Astrocyte of the hippocampus (primary cell): ENCODE results near the gene METRN.

Experiments used
- DNase-seq: peaks from one replicate; pipeline ENCODE4 v3.0.0; 2011; ENCODE audit warnings: low read depth, low spot score

The METRN gene

GRCh38 chr16:723695-724094 is 8.8 kb downstream of the METRN start:
- no peak for DNase-seq

GRCh38 chr16:724188-725040 is 9.5 kb downstream of the METRN start:
- DNase-seq = no peak

GRCh38 chr16:725041-725376 is 10.1 kb downstream of the METRN start:
- DNase-seq = no peak

- DNase-seq = no peak
These were observed 10.7 kb downstream of the METRN start for GRCh38 chr16:725463-726187.

- DNase-seq = no peak
These were observed 11.2 kb downstream of the METRN start for GRCh38 chr16:726188-726437.

- peak; percentile 70 for DNase-seq
These were observed 11.7 kb downstream of the METRN start, which contains the start of the genes CCDC78 and HAGHL for GRCh38 chr16:726438-727290. Gene CCDC78, minus strand, starts transcription at chr16:726443. Its CDS starts 76 bp downstream, at chr16:726367. Gene HAGHL, plus strand, starts transcription at chr16:727106. Its CDS starts 404 bp downstream, at chr16:727510.

GRCh38 chr16:727291-727977 is 12.5 kb downstream of the METRN start:
- no peak for DNase-seq

- DNase-seq = peak; percentile 90
These were observed 13.4 kb downstream of the METRN start for GRCh38 chr16:728131-728889.

- no peak for DNase-seq
These were observed 14.2 kb downstream of the METRN start for GRCh38 chr16:728890-729744.

- DNase-seq = no peak
These were observed 15.1 kb downstream of the METRN start for GRCh38 chr16:729768-730665.

- no peak for DNase-seq
These were observed 16.0 kb downstream of the METRN start for GRCh38 chr16:730666-731509.

- DNase-seq = no peak
These were observed 17.4 kb downstream of the METRN start for GRCh38 chr16:732332-732731.

GRCh38 chr16:732936-733335 is 18.0 kb downstream of the METRN start:
- no peak for DNase-seq

GRCh38 chr16:733382-734207 is 18.7 kb downstream of the METRN start:
- no peak for DNase-seq

GRCh38 chr16:734208-734980 is 19.5 kb downstream of the METRN start:
- DNase-seq = no peak
